ENCODE data around the gene CDC42BPB.

- TF ChIP-seq EZH2phosphoT487 (IDR thresholded peaks at IDR 0.05; ENCODE audit: insufficient read depth, low read depth) (no peak), EZH2 (IDR thresholded peaks at IDR 0.05; ENCODE audit: insufficient read depth, poor library complexity, severe bottlenecking) (no peak)
Observed at GRCh38 chr14:102915292-102916110, 141.8 kb downstream of the CDC42BPB start.

All from GM23248 (cell line).